Upper lobe of left lung (tissue), 4 donors: ENCODE measurements around the gene AP3D1.

ENCODE experiments used
- EP300 ChIP-seq, 4 donors: sonication (generic); formaldehyde crosslinking; IDR thresholded peaks; one replicate each; pipeline ENCODE4 v1.5.1; 2017; ENCODE audit warnings: antibody characterized with exemption in 4 of 4, control low read depth in 2 of 4
- POLR2A ChIP-seq, 4 donors: fragments of 450-650 bp; IDR thresholded peaks; one replicate each; pipeline ENCODE4 v1.5.1; 2016 to 2017; ENCODE audit warnings: antibody characterized with exemption in 4 of 4, mild to moderate bottlenecking in 2 of 4
- POLR2AphosphoS5 ChIP-seq, 2 donors: sonication (generic); formaldehyde crosslinking; IDR thresholded peaks; one replicate each; pipeline ENCODE4 v1.5.1; 2017; ENCODE audit warnings: antibody characterized with exemption in 2 of 2
- TF ChIP-seq, protein P1 (sequence below), 6 experiments: fragments of 450-650 bp in 4 of 6; fragments of 200-600 bp in 2 of 6; sonication (generic) in 2 of 6; IDR thresholded peaks; one replicate each; pipeline ENCODE4 v1.5.1; 2016 to 2019; ENCODE audit warnings: antibody characterized with exemption in 6 of 6

DNA sequence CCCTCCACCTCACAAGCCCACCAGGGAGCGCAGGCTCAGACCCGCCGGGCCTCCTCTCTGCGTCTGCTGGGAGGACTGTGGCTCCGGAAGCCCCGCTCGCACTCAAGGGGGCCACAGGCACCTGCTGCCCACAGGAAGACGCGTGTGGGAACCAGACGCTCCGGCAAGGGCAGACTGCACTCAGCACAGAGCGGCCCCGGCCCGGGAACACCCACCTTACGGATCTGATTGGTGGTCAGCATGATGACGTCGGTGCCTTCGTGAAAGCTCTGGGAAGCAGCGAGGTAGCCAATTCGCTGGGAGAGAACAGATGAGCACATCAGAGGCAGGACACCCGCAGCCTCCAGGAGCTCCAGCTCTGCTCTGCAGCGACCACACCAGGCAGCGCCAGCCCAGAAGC, 14.6 kb downstream of the AP3D1 start:
- TF ChIP-seq, protein P1, sequence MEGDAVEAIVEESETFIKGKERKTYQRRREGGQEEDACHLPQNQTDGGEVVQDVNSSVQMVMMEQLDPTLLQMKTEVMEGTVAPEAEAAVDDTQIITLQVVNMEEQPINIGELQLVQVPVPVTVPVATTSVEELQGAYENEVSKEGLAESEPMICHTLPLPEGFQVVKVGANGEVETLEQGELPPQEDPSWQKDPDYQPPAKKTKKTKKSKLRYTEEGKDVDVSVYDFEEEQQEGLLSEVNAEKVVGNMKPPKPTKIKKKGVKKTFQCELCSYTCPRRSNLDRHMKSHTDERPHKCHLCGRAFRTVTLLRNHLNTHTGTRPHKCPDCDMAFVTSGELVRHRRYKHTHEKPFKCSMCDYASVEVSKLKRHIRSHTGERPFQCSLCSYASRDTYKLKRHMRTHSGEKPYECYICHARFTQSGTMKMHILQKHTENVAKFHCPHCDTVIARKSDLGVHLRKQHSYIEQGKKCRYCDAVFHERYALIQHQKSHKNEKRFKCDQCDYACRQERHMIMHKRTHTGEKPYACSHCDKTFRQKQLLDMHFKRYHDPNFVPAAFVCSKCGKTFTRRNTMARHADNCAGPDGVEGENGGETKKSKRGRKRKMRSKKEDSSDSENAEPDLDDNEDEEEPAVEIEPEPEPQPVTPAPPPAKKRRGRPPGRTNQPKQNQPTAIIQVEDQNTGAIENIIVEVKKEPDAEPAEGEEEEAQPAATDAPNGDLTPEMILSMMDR (IDR thresholded peaks at IDR 0.05) = no peak
- TF ChIP-seq POLR2AphosphoS5 (IDR thresholded peaks at IDR 0.05) = no peak
- no peak for TF ChIP-seq POLR2A (IDR thresholded peaks at IDR 0.05)
- TF ChIP-seq EP300 (IDR thresholded peaks at IDR 0.05) = no peak
